Ishikawa (cell line): Measurements from ENCODE around the gene CAMTA1.

Experiments used
- CEBPB ChIP-seq: IDR thresholded peaks from 2 replicates; pipeline ENCODE4 v1.6.1; 2012
- CREB1 ChIP-seq: IDR thresholded peaks from 2 replicates; pipeline ENCODE4 v1.6.1; 2012; ENCODE audit warnings: low read depth
- EGR1 ChIP-seq: IDR thresholded peaks from 2 replicates; pipeline ENCODE4 v1.6.1; 2012
- EP300 ChIP-seq: IDR thresholded peaks from 2 replicates; pipeline ENCODE4 v1.6.1; 2012; ENCODE audit warnings: borderline replicate concordance
- FOXM1 ChIP-seq: IDR thresholded peaks from 2 replicates; pipeline ENCODE4 v1.6.1; 2012; ENCODE audit warnings: low read depth, borderline replicate concordance
- NFIC ChIP-seq: IDR thresholded peaks from 2 replicates; pipeline ENCODE4 v1.6.1; 2012
- RAD21 ChIP-seq: IDR thresholded peaks from 2 replicates; pipeline ENCODE4 v1.6.1; 2012; ENCODE audit warnings: low read depth
- TAF1 ChIP-seq: IDR thresholded peaks from 2 replicates; pipeline ENCODE4 v1.6.1; 2012; ENCODE audit warnings: low read depth, mild to moderate bottlenecking
- TCF12 ChIP-seq: IDR thresholded peaks from 2 replicates; pipeline ENCODE4 v1.6.1; 2012; ENCODE audit warnings: low read depth
- TEAD4 ChIP-seq: IDR thresholded peaks from 2 replicates; pipeline ENCODE4 v1.6.1; 2012
- USF1 ChIP-seq: IDR thresholded peaks from 2 replicates; pipeline ENCODE4 v1.6.1; 2012
- YY1 ChIP-seq: IDR thresholded peaks from 2 replicates; pipeline ENCODE4 v1.6.1; 2012; ENCODE audit warnings: low read depth
- ZBTB7A ChIP-seq: IDR thresholded peaks from 2 replicates; pipeline ENCODE4 v1.6.1; 2012; ENCODE audit warnings: low read depth
- TF ChIP-seq, protein P1 (sequence below): IDR thresholded peaks from 2 replicates; pipeline ENCODE4 v1.6.1; 2012
- TF ChIP-seq, protein P2 (sequence below): IDR thresholded peaks from 2 replicates; pipeline ENCODE4 v1.6.1; 2012; ENCODE audit warnings: low read depth, mild to moderate bottlenecking

CAMTA1 gene

GRCh38 chr1:7360526-7360925 lies 575.3 kb downstream of the CAMTA1 start:
- TF ChIP-seq, protein P1, sequence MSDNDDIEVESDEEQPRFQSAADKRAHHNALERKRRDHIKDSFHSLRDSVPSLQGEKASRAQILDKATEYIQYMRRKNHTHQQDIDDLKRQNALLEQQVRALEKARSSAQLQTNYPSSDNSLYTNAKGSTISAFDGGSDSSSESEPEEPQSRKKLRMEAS = no peak
- TF ChIP-seq USF1 (no peak), CEBPB (no peak), FOXM1 (no peak), TCF12 (no peak), YY1 (no peak), ZBTB7A (no peak), EGR1 (no peak), CREB1 (no peak), RAD21 (no peak), EP300 (no peak), NFIC (no peak), TEAD4 (no peak), TAF1 (no peak)
- TF ChIP-seq, protein P2, sequence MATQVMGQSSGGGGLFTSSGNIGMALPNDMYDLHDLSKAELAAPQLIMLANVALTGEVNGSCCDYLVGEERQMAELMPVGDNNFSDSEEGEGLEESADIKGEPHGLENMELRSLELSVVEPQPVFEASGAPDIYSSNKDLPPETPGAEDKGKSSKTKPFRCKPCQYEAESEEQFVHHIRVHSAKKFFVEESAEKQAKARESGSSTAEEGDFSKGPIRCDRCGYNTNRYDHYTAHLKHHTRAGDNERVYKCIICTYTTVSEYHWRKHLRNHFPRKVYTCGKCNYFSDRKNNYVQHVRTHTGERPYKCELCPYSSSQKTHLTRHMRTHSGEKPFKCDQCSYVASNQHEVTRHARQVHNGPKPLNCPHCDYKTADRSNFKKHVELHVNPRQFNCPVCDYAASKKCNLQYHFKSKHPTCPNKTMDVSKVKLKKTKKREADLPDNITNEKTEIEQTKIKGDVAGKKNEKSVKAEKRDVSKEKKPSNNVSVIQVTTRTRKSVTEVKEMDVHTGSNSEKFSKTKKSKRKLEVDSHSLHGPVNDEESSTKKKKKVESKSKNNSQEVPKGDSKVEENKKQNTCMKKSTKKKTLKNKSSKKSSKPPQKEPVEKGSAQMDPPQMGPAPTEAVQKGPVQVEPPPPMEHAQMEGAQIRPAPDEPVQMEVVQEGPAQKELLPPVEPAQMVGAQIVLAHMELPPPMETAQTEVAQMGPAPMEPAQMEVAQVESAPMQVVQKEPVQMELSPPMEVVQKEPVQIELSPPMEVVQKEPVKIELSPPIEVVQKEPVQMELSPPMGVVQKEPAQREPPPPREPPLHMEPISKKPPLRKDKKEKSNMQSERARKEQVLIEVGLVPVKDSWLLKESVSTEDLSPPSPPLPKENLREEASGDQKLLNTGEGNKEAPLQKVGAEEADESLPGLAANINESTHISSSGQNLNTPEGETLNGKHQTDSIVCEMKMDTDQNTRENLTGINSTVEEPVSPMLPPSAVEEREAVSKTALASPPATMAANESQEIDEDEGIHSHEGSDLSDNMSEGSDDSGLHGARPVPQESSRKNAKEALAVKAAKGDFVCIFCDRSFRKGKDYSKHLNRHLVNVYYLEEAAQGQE = no peak

GRCh38 chr1:7362947-7363346 lies 577.7 kb downstream of the CAMTA1 start:
- TF ChIP-seq RAD21 (no peak), USF1 (no peak), FOXM1 (no peak), EGR1 (no peak), YY1 (no peak)

DNA sequence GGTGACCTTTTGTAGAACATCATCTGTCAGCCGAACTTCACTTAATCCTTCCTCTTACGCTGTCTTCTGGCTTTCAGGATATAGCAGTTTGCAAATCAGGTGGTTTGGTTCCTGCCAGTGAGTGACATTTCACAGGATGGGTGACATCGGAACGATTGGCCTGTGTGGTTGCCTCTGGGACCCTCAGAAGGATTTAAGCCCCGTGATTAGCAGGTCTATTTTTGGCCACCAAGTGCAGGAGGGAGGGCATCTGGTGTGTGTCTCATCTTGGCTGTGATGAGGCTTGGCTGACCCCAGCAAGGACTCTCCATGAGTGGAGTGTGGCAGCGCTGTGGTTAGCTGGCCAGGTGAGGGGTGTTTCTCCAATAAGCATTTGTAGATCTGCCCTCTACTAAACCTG lies 578.2 kb downstream of the CAMTA1 start:
- TF ChIP-seq ZBTB7A (no peak), EP300 (no peak), YY1 (no peak), TCF12 (no peak)

- TF ChIP-seq TCF12 (no peak), CREB1 (no peak), NFIC (no peak), USF1 (no peak), ZBTB7A (no peak), TEAD4 (no peak), YY1 (no peak), TAF1 (no peak), EP300 (no peak), CEBPB (no peak), EGR1 (no peak)
- TF ChIP-seq, protein P1 = no peak
- TF ChIP-seq, protein P2 = no peak
Observed at GRCh38 chr1:7365706-7366105, 580.5 kb downstream of the CAMTA1 start.

GRCh38 chr1:7366286-7366954 lies 581.2 kb downstream of the CAMTA1 start:
- TF ChIP-seq USF1 (no peak), TAF1 (no peak), NFIC (no peak), EGR1 (no peak), TEAD4 (no peak), EP300 (no peak), CEBPB (no peak)
- TF ChIP-seq, protein P2 = no peak
